ENCODE measurements around the gene CHST3. TPM values are rescaled to one million over a fixed set of nuclear protein-coding genes. Genes with fewer than 3 reads are reported as not detected.
A peak's percentile ranks its signal among the peaks of the same experiment; 100 is the strongest.
"Not testable (repeated sequence)": the region's sequence is repeated elsewhere in the genome, so short reads cannot be mapped to it uniquely, and the experiment has no call there.

CHST3 gene
- total and polyA plus RNA-seq, 8 donors: 3.1 to 10.8 (median 3.6) TPM

DNA sequence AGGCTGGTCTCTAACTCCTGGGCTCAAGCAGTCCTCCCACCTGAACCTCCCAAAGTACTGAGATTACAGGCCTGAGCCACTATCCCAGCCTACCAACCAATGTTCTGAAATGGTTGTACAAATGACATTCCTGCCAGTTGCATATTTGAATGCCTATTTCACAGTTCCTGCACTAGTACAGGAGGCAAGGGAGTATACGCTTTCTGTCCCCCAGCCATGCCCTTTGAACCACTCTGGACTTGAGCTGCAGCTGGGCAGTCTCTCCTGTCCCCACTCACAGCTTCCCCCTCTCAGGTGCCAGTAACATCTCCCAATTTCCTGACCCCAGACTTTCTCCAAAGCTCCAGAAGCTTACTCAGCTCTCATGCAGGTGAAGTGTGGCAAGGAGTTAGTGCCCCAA, 65.2 kb downstream of the CHST3 start:
- FAIRE-seq: no peak
- ATAC-seq: no peak
- no peaks in the 10 kb centered on the region for H3K4me1 ChIP-seq
- DNase-seq: no peak
- intact Hi-C loops (cut with DNase I): no loop called here
- TF ChIP-seq, protein P1, sequence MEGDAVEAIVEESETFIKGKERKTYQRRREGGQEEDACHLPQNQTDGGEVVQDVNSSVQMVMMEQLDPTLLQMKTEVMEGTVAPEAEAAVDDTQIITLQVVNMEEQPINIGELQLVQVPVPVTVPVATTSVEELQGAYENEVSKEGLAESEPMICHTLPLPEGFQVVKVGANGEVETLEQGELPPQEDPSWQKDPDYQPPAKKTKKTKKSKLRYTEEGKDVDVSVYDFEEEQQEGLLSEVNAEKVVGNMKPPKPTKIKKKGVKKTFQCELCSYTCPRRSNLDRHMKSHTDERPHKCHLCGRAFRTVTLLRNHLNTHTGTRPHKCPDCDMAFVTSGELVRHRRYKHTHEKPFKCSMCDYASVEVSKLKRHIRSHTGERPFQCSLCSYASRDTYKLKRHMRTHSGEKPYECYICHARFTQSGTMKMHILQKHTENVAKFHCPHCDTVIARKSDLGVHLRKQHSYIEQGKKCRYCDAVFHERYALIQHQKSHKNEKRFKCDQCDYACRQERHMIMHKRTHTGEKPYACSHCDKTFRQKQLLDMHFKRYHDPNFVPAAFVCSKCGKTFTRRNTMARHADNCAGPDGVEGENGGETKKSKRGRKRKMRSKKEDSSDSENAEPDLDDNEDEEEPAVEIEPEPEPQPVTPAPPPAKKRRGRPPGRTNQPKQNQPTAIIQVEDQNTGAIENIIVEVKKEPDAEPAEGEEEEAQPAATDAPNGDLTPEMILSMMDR (IDR thresholded peaks at IDR 0.05): no peak
- H3K9me3 ChIP-seq: no peaks in the 10 kb centered on the region
- no peaks in the 10 kb centered on the region for H3K27me3 ChIP-seq
- no peak overlapping the region for H3K27ac ChIP-seq
- no peaks in the 10 kb centered on the region for H3K36me3 ChIP-seq
- WGBS, 2 donors: 94 to 96% methylated on average over 1 of the region's 1 CpG
- H3K4me3 ChIP-seq: no peak overlapping the region

- Histone ChIP-seq H3K4me1 (no peaks in the 10 kb centered on the region), H3K36me3 (no peaks in the 10 kb centered on the region), H3K4me3 (no peak overlapping the region), H3K9me3 (no peaks in the 10 kb centered on the region), H3K27ac (peak overlapping the region in 2 of 4 donors; percentile 23 to 38), H3K27me3 (no peaks in the 10 kb centered on the region)
- intact Hi-C loops (cut with DNase I): no loop called here
- TF ChIP-seq, protein P1 (IDR thresholded peaks at IDR 0.05): no peak
- 51 to 57% methylated on average over 19 of the region's 19 CpGs for WGBS, 2 donors
- no peak for FAIRE-seq
- peak; percentile 43 to 89 (median 82) for ATAC-seq
- DNase-seq: peak in 5 of 6 donors; percentile 21 to 72 (median 50)
Measured at GRCh38 chr10:72030762-72031543, 66.8 kb downstream of the CHST3 start.

- H3K36me3 ChIP-seq: no peaks in the 10 kb centered on the region
Measured at GRCh38 chr10:72031706-72032105, 67.5 kb downstream of the CHST3 start.

GRCh38 chr10:72032409-72033162, 68.4 kb downstream of the CHST3 start:
- H3K4me3 ChIP-seq; intact Hi-C loops (cut with DNase I); ATAC-seq; H3K36me3 ChIP-seq; H3K27ac ChIP-seq; FAIRE-seq; H3K27me3 ChIP-seq; DNase-seq; H3K4me1 ChIP-seq; H3K9me3 ChIP-seq: not testable (repeated sequence)
- WGBS, 2 donors: 76 to 79% methylated on average over 11 of the region's 11 CpGs

More at GRCh38 chr10:72031706-72032105, 67.5 kb downstream of the CHST3 start:
- Histone ChIP-seq H3K27me3 (no peaks in the 10 kb centered on the region), H3K4me3 (no peak overlapping the region), H3K27ac (no peak overlapping the region), H3K4me1 (no peaks in the 10 kb centered on the region), H3K9me3 (no peaks in the 10 kb centered on the region)
- intact Hi-C loops (cut with DNase I): no loop called here
- no peak for FAIRE-seq
- no peak for DNase-seq
- ATAC-seq: no peak
- TF ChIP-seq, protein P1 (IDR thresholded peaks at IDR 0.05): no peak
- 87 to 91% methylated on average over 10 of the region's 10 CpGs for WGBS, 2 donors

DNA sequence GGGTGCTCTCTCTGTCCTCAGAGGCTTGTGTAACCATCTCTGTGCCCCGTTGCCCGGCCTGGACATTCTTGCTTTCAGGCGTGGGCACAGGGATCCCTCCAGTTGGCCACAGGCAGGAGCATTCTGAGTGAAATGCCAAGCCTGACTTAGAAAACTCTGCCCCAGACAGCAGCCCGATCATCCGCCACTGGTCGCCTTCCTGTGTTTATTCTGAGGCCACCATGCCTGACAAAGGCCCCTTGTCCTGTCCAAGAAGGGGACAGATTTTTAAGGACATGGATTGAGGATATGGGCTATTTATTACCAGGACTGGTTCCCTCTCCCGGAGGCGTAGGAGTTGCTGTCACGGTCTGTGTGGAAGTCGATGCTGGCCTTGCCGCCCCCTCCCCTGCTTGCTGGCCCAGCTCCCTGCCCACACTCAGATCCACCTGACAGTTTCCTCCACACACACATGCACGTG, 69.9 kb downstream of the CHST3 start:
- peak in 1 of 4 donors; percentile 11 for ATAC-seq
- 60 to 67% methylated on average over 12 of the region's 12 CpGs for WGBS, 2 donors
- intact Hi-C loops (cut with DNase I): no loop called here

More for the DNA sequence above, 69.9 kb downstream of the CHST3 start:
- TF ChIP-seq, protein P1 (IDR thresholded peaks at IDR 0.05): no peak
- DNase-seq (no peak), FAIRE-seq (no peak)
- Histone ChIP-seq H3K4me1 (no peaks in the 10 kb centered on the region), H3K36me3 (no peaks in the 10 kb centered on the region), H3K27ac (peak overlapping the region in 2 of 4 donors; percentile 12), H3K27me3 (no peaks in the 10 kb centered on the region), H3K9me3 (no peaks in the 10 kb centered on the region), H3K4me3 (no peak overlapping the region)

All from pancreas (tissue), 10 donors.